ENCODE results near the gene EBNA1BP2.
"Not testable (repeated sequence)": the region's sequence is repeated elsewhere in the genome, so short reads cannot be mapped to it uniquely, and the experiment has no call there.

EBNA1BP2 gene

GRCh38 chr1:43171876-43172526, at the start of gene EBNA1BP2, which contains the start of gene CFAP57:
EBNA1BP2 (minus strand) TSS chr1:43172290; CDS start chr1:43172118, 172 bp downstream.
CFAP57 (plus strand) TSS chr1:43172330; CDS start chr1:43172754, 424 bp downstream.
- DNase-seq = peak; percentile 74

- DNase-seq = no peak
Measured at GRCh38 chr1:43221797-43222196, 49.7 kb upstream of the EBNA1BP2 start.

GRCh38 chr1:43220905-43221778, 49.1 kb upstream of the EBNA1BP2 start:
- no peak for DNase-seq

GRCh38 chr1:43217747-43218146, 45.7 kb upstream of the EBNA1BP2 start:
- no peak for DNase-seq

- no peak for DNase-seq
Measured at GRCh38 chr1:43214501-43215444, 42.7 kb upstream of the EBNA1BP2 start.

GRCh38 chr1:43208277-43208676, 36.2 kb upstream of the EBNA1BP2 start:
- not testable (repeated sequence) for DNase-seq

- DNase-seq = no peak
Measured at GRCh38 chr1:43207229-43207853, 35.3 kb upstream of the EBNA1BP2 start.

GRCh38 chr1:43206600-43207228, 34.6 kb upstream of the EBNA1BP2 start:
- DNase-seq = no peak

GRCh38 chr1:43205671-43206070, 33.6 kb upstream of the EBNA1BP2 start:
- no peak for DNase-seq

GRCh38 chr1:43204394-43204793, 32.3 kb upstream of the EBNA1BP2 start:
- no peak for DNase-seq

GRCh38 chr1:43203859-43204258, 31.8 kb upstream of the EBNA1BP2 start:
- no peak for DNase-seq

GRCh38 chr1:43199093-43199726, 27.1 kb upstream of the EBNA1BP2 start:
- DNase-seq = no peak

- no peak for DNase-seq
Measured at GRCh38 chr1:43197343-43198127, 25.4 kb upstream of the EBNA1BP2 start.

- DNase-seq = no peak
Measured at GRCh38 chr1:43194509-43194908, 22.4 kb upstream of the EBNA1BP2 start.

GRCh38 chr1:43188106-43188505, 16.0 kb upstream of the EBNA1BP2 start:
- no peak for DNase-seq

- no peak for DNase-seq
Measured at GRCh38 chr1:43184995-43185394, 12.9 kb upstream of the EBNA1BP2 start.

GRCh38 chr1:43184388-43184787, 12.3 kb upstream of the EBNA1BP2 start:
- no peak for DNase-seq

- no peak for DNase-seq
Measured at GRCh38 chr1:43177691-43178090, 5.6 kb upstream of the EBNA1BP2 start.

GRCh38 chr1:43174873-43175272, 2.8 kb upstream of the EBNA1BP2 start:
- DNase-seq = no peak

GRCh38 chr1:43172527-43172972, 460 bp upstream of the EBNA1BP2 start:
- DNase-seq = peak; percentile 59
